GM18526 (cell line): ENCODE measurements around the gene FUBP1.

ENCODE experiments used
- POLR2A ChIP-seq: IDR thresholded peaks from 3 replicates; pipeline ENCODE4 v1.6.1; 2011; ENCODE audit not compliant: insufficient read length; ENCODE audit errors: extremely low read depth

Gene FUBP1

GRCh38 chr1:77990629-77991204 lies 11.8 kb upstream of the FUBP1 start:
- TF ChIP-seq POLR2A: no peak

DNA sequence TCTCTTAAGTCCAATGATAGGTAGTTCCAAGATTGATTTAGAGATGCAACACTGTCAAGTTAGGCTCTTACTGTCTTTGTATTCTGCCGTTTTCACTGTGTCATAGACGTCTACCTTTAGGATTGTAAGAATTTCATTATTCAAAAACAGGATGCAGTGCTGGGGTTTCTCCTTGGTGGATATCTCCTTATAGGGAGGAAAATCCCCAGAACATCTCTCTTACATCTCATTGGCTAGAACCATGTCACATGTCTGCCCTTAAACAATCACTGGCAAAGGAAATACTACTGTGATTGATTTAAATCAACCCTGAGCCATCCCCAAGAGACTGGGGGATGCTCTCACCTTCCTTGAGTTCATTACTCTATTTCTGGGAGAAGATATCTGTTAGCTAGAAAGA lies 10.9 kb upstream of the FUBP1 start:
- TF ChIP-seq POLR2A: no peak

GRCh38 chr1:77987919-77988318 lies 9.0 kb upstream of the FUBP1 start:
- no peak for TF ChIP-seq POLR2A

GRCh38 chr1:77986810-77987209 lies 7.9 kb upstream of the FUBP1 start:
- no peak for TF ChIP-seq POLR2A

GRCh38 chr1:77984629-77985028 lies 5.8 kb upstream of the FUBP1 start:
- TF ChIP-seq POLR2A: no peak

DNA sequence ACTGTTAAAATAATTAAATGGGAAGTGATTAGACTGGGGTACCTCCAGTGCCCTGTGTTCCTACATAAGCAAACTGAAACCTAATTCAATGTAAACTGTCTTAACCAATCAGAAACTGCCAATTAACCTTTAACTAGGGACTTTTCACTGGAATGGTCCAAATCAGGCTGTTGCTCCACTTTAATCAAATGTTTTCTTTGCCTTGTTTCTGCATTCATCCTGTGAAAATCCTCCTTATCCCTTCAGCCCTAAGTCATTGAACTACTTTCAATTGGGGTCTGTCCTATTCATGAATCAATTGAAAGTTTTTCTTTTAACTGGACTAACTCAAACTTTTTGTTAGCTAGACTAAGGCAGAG lies 5.1 kb upstream of the FUBP1 start:
- TF ChIP-seq POLR2A: no peak

- no peak for TF ChIP-seq POLR2A
Observed at GRCh38 chr1:77978293-77978968, 441 bp downstream of the FUBP1 start.

DNA sequence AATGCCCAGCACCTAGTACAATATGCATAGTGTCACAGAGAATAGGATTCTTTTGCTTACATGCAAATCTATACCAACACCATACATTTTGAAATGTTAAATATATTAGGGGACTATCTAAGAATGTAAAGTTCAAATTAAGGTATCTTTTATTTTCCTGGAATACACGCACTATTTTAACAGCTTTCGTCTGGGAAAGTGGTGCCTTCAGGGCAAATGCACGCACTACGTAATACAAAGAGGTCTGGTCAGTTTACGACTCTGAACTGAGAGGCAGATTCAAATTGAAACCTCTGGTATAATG lies 931 bp downstream of the FUBP1 start:
- TF ChIP-seq POLR2A: no peak

- TF ChIP-seq POLR2A: no peak
Observed at GRCh38 chr1:77976433-77977076, 2.3 kb downstream of the FUBP1 start.

DNA sequence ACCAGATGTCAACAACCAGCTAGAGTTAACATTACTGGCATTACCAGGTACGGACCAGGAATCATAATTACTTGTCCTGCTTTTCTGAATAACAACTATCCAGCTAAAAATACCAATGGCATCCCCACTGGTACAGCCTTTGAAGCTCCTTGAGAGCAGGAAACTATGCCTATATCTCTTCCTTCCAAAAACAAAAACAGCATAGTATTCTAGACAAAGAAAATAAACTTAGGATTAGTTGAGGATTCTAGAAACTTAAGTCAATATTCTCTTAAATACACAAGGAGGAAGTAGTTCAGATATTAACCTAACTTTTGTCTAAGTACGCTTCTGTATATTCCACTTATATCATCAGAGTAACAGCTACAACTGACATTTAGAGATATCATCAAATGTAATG lies 3.0 kb downstream of the FUBP1 start:
- TF ChIP-seq POLR2A: no peak

GRCh38 chr1:77975386-77975785 lies 3.5 kb downstream of the FUBP1 start:
- TF ChIP-seq POLR2A: no peak

GRCh38 chr1:77972080-77972479 lies 6.8 kb downstream of the FUBP1 start:
- TF ChIP-seq POLR2A: no peak

DNA sequence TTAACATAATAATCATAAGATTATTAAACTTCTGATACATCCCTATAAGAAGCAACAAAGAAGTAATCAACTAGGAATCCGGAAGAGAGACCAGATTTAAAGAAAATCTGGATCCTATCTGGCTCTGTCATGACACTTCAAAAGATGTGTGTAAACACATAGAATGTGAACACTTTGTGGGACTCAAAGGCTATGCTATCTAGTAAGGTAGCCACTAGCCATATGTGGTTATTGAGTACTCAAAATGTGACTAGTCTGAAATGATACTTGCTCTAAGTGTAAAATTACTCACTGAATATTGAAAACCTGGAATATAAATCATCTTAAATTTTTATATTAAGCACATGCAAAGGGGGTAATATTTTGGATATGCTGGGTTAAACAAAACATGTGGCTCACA lies 8.7 kb downstream of the FUBP1 start:
- TF ChIP-seq POLR2A: no peak

GRCh38 chr1:77966291-77966690 lies 12.6 kb downstream of the FUBP1 start:
- no peak for TF ChIP-seq POLR2A

- no peak for TF ChIP-seq POLR2A
Observed at GRCh38 chr1:77961392-77961791, 17.5 kb downstream of the FUBP1 start.

DNA sequence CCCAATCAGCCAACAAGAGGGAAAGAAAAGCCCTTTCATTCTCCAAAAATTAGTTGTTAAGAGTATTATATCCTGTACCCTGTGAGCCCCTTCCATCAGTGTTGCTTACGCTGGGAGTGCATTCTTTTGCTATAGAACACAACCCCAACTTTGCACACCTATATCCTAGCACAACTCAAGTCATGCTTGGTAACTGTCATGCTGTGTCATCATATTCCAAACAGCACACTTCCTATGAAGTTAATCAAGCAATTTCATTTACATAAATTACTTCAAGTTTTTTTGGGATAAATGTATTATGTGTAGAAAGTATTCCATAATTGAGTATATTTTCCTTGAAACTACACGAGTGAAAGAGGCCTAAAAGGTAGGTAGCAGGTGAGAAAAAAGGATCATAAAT lies 20.0 kb downstream of the FUBP1 start:
- TF ChIP-seq POLR2A: no peak

DNA sequence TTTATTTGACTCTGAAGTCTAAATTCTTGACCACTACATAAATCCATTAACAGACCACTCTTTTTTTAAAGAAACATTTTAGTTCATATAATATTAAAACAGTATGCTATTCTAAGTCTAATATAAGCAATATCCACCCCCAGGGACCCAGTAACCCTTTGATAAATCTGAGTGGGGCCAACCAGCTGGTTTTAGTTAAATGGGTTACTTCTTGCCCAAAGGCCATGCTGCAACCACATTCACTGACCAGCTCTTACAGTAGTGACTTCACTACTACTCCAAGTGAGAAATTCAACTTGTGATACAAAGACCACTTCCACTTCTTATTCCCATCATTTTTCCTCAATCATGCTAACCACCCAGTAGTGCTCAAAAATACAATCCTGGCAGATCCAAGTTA lies 20.5 kb downstream of the FUBP1 start:
- TF ChIP-seq POLR2A: no peak
